ENCODE measurements around the gene SPEM1. TPM values are rescaled to one million over a fixed set of nuclear protein-coding genes. Genes with fewer than 3 reads are reported as not detected.

SPEM1 gene
- total and polyA plus RNA-seq, 2 of the 13 experiments (the other 11 are each of a cell fraction or from before 2014, with no cell fraction given) = not detected

DNA sequence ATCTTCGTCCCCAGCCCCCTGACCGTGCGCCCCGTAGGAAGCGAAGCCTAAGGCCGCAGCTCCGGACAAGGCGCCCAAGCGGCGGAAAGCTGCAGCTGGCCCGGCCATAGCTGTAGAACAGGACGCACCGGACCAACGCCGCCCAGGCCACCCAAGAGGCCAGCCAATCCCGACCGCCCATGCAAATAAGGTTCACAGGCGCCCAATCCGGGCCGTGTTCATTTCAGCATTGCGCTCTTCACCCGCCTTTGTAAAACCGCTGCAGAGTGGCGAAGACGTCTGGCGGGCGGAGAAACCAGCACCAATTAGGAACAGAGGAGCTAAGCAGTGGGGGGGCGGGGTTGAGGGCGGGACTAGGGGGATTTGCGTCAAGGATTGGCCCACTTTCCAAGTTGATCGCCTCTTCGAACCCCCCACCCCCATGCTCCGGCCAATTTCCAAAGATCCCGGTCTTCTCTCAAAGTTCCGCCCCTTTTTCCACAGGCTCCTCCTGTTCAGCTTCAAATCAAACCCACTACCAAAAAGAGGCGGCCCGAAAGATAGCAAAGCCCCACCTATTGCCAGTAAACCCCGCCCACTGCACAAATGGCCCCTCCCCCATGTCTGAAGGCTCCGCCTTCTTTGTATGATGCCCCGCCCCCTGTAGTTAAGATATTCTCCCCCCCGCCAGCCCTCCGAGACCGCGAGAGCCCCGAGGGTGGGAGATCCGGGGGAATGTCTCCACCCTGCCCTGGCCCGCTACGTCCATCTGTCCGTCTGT, 16.0 kb upstream of the SPEM1 start, which contains the start of gene TMEM256 (continued):
- TF ChIP-seq, protein P1, sequence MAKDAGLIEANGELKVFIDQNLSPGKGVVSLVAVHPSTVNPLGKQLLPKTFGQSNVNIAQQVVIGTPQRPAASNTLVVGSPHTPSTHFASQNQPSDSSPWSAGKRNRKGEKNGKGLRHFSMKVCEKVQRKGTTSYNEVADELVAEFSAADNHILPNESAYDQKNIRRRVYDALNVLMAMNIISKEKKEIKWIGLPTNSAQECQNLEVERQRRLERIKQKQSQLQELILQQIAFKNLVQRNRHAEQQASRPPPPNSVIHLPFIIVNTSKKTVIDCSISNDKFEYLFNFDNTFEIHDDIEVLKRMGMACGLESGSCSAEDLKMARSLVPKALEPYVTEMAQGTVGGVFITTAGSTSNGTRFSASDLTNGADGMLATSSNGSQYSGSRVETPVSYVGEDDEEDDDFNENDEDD (CRISPR knock-in tag; IDR thresholded peaks at IDR 0.05; ENCODE audit: borderline replicate concordance) = peak; percentile 52; the same call in 1 of the 2 replicates
- TF ChIP-seq, protein P2, sequence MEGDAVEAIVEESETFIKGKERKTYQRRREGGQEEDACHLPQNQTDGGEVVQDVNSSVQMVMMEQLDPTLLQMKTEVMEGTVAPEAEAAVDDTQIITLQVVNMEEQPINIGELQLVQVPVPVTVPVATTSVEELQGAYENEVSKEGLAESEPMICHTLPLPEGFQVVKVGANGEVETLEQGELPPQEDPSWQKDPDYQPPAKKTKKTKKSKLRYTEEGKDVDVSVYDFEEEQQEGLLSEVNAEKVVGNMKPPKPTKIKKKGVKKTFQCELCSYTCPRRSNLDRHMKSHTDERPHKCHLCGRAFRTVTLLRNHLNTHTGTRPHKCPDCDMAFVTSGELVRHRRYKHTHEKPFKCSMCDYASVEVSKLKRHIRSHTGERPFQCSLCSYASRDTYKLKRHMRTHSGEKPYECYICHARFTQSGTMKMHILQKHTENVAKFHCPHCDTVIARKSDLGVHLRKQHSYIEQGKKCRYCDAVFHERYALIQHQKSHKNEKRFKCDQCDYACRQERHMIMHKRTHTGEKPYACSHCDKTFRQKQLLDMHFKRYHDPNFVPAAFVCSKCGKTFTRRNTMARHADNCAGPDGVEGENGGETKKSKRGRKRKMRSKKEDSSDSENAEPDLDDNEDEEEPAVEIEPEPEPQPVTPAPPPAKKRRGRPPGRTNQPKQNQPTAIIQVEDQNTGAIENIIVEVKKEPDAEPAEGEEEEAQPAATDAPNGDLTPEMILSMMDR (CRISPR knock-in tag; IDR thresholded peaks at IDR 0.05) = no peak
- peak; percentile 91 for TF ChIP-seq ZFX (CRISPR knock-in tag; IDR thresholded peaks at IDR 0.05; ENCODE audit: low read depth)
- TF ChIP-seq TEAD2 (CRISPR knock-in tag; IDR thresholded peaks at IDR 0.05) = no peak
- TF ChIP-seq, protein P3, sequence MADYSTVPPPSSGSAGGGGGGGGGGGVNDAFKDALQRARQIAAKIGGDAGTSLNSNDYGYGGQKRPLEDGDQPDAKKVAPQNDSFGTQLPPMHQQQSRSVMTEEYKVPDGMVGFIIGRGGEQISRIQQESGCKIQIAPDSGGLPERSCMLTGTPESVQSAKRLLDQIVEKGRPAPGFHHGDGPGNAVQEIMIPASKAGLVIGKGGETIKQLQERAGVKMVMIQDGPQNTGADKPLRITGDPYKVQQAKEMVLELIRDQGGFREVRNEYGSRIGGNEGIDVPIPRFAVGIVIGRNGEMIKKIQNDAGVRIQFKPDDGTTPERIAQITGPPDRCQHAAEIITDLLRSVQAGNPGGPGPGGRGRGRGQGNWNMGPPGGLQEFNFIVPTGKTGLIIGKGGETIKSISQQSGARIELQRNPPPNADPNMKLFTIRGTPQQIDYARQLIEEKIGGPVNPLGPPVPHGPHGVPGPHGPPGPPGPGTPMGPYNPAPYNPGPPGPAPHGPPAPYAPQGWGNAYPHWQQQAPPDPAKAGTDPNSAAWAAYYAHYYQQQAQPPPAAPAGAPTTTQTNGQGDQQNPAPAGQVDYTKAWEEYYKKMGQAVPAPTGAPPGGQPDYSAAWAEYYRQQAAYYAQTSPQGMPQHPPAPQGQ (CRISPR knock-in tag; IDR thresholded peaks at IDR 0.05; ENCODE audit: borderline replicate concordance) = no peak
- TF ChIP-seq HDAC6 (IDR thresholded peaks at IDR 0.05; ENCODE audit: low read depth, low read length) = no peak
- TF ChIP-seq, protein P4, sequence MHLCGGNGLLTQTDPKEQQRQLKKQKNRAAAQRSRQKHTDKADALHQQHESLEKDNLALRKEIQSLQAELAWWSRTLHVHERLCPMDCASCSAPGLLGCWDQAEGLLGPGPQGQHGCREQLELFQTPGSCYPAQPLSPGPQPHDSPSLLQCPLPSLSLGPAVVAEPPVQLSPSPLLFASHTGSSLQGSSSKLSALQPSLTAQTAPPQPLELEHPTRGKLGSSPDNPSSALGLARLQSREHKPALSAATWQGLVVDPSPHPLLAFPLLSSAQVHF (CRISPR knock-in tag; IDR thresholded peaks at IDR 0.05) = no peak
- no peak for TF ChIP-seq MIER3 (CRISPR knock-in tag; IDR thresholded peaks at IDR 0.05; ENCODE audit: borderline replicate concordance)
- TF ChIP-seq ERF (CRISPR knock-in tag; IDR thresholded peaks at IDR 0.05) = peak; percentile 9
- TF ChIP-seq ZNF335 (CRISPR knock-in tag; IDR thresholded peaks at IDR 0.05) = no peak
- TF ChIP-seq ZFY (CRISPR knock-in tag; IDR thresholded peaks at IDR 0.05) = peak; percentile 87
- TF ChIP-seq, protein P5, sequence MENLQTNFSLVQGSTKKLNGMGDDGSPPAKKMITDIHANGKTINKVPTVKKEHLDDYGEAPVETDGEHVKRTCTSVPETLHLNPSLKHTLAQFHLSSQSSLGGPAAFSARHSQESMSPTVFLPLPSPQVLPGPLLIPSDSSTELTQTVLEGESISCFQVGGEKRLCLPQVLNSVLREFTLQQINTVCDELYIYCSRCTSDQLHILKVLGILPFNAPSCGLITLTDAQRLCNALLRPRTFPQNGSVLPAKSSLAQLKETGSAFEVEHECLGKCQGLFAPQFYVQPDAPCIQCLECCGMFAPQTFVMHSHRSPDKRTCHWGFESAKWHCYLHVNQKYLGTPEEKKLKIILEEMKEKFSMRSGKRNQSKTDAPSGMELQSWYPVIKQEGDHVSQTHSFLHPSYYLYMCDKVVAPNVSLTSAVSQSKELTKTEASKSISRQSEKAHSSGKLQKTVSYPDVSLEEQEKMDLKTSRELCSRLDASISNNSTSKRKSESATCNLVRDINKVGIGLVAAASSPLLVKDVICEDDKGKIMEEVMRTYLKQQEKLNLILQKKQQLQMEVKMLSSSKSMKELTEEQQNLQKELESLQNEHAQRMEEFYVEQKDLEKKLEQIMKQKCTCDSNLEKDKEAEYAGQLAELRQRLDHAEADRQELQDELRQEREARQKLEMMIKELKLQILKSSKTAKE (CRISPR knock-in tag; IDR thresholded peaks at IDR 0.05; ENCODE audit: borderline replicate concordance) = no peak
- TF ChIP-seq HNF4G (IDR thresholded peaks at IDR 0.05; ENCODE audit: borderline replicate concordance, low read depth, low read length) = no peak
- TF ChIP-seq HNF4G (CRISPR knock-in tag; IDR thresholded peaks at IDR 0.05; ENCODE audit: borderline replicate concordance, low read depth) = no peak
- peak; percentile 97 for TF ChIP-seq RBFOX2 (IDR thresholded peaks at IDR 0.05; ENCODE audit: low read depth, low read length)
- TF ChIP-seq, protein P6, sequence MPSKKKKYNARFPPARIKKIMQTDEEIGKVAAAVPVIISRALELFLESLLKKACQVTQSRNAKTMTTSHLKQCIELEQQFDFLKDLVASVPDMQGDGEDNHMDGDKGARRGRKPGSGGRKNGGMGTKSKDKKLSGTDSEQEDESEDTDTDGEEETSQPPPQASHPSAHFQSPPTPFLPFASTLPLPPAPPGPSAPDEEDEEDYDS (CRISPR knock-in tag; IDR thresholded peaks at IDR 0.05) = peak; percentile 90
- TF ChIP-seq CHD2 (IDR thresholded peaks at IDR 0.05; ENCODE audit: low read depth, low read length) = peak; percentile 85
- no peak; the same call in 1 of the 2 replicates for TF ChIP-seq BHLHE40 (IDR thresholded peaks at IDR 0.05; ENCODE audit: low read length)
- TF ChIP-seq, protein P7, sequence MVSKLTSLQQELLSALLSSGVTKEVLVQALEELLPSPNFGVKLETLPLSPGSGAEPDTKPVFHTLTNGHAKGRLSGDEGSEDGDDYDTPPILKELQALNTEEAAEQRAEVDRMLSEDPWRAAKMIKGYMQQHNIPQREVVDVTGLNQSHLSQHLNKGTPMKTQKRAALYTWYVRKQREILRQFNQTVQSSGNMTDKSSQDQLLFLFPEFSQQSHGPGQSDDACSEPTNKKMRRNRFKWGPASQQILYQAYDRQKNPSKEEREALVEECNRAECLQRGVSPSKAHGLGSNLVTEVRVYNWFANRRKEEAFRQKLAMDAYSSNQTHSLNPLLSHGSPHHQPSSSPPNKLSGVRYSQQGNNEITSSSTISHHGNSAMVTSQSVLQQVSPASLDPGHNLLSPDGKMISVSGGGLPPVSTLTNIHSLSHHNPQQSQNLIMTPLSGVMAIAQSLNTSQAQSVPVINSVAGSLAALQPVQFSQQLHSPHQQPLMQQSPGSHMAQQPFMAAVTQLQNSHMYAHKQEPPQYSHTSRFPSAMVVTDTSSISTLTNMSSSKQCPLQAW (CRISPR knock-in tag; IDR thresholded peaks at IDR 0.05) = peak; percentile 61; the same call in 1 of the 2 replicates
